CD4-positive, alpha-beta T cell treated with Interleukin-12 subunit alpha and Interleukin-12 subunit beta, for 1 hour (primary cell): ENCODE results near the gene SLBP.

Experiments
- DNase-seq: peaks from one replicate; pipeline ENCODE4 v3.0.0-alpha.2; 2020

The SLBP gene

GRCh38 chr4:1712216-1713002, at the start of gene SLBP:
TSS of gene SLBP (minus strand) at chr4:1712319. CDS start at chr4:1712188, 131 bp downstream.
- peak; percentile 99 for DNase-seq

- no peak for DNase-seq
Observed at GRCh38 chr4:1761130-1761689, 49.1 kb upstream of the SLBP start.

GRCh38 chr4:1760521-1761071, 48.5 kb upstream of the SLBP start:
- no peak for DNase-seq

GRCh38 chr4:1759818-1760223, 47.7 kb upstream of the SLBP start:
- DNase-seq: no peak

- DNase-seq: no peak
Observed at GRCh38 chr4:1759170-1759817, 47.2 kb upstream of the SLBP start.

GRCh38 chr4:1758306-1759121, 46.4 kb upstream of the SLBP start:
- no peak for DNase-seq

- DNase-seq: no peak
Observed at GRCh38 chr4:1757836-1758235, 45.7 kb upstream of the SLBP start.

GRCh38 chr4:1756893-1757779, 45.0 kb upstream of the SLBP start:
- DNase-seq: no peak

GRCh38 chr4:1756079-1756478, 44.0 kb upstream of the SLBP start:
- DNase-seq: no peak

GRCh38 chr4:1755297-1755696, 43.2 kb upstream of the SLBP start:
- no peak for DNase-seq

GRCh38 chr4:1754336-1754735, 42.2 kb upstream of the SLBP start:
- DNase-seq: no peak

- DNase-seq: no peak
Observed at GRCh38 chr4:1753697-1754311, 41.7 kb upstream of the SLBP start.

- no peak for DNase-seq
Observed at GRCh38 chr4:1753294-1753696, 41.2 kb upstream of the SLBP start.

GRCh38 chr4:1752284-1753041, 40.3 kb upstream of the SLBP start:
- peak; percentile 13 for DNase-seq

GRCh38 chr4:1751919-1752283, 39.8 kb upstream of the SLBP start:
- no peak for DNase-seq

- no peak for DNase-seq
Observed at GRCh38 chr4:1751155-1751918, 39.2 kb upstream of the SLBP start.

GRCh38 chr4:1750381-1751154, 38.4 kb upstream of the SLBP start:
- no peak for DNase-seq

GRCh38 chr4:1749826-1750225, 37.7 kb upstream of the SLBP start:
- no peak for DNase-seq

- DNase-seq: no peak
Observed at GRCh38 chr4:1749370-1749769, 37.3 kb upstream of the SLBP start.
